ENCODE measurements around the gene SPN. TPM values are rescaled to one million over a fixed set of nuclear protein-coding genes. Genes with fewer than 3 reads are reported as not detected.
A peak's percentile ranks its signal among the peaks of the same experiment; 100 is the strongest.
"Not testable (repeated sequence)": the region's sequence is repeated elsewhere in the genome, so short reads cannot be mapped to it uniquely, and the experiment has no call there.

The SPN gene
- total and polyA plus RNA-seq, 4 donors: 0.88 to 5.2 (median 2.5) TPM; not detected in 1

GRCh38 chr16:29653471-29653870 lies 9.6 kb upstream of the SPN start:
- Histone ChIP-seq H3K9me3 (ENCODE audit: control insufficient read depth, low read length) (no peaks in the 10 kb centered on the region), H3K4me3 (ENCODE audit: low read length in 2 of 2) (no peak overlapping the region), H3K27ac (ENCODE audit: low read depth in 1 of 2, low read length in 2 of 2) (no peak overlapping the region), H3K27me3 (ENCODE audit: control insufficient read depth in 1 of 2, insufficient read depth in 2 of 2, low read length in 1 of 2) (no peaks in the 10 kb centered on the region), H3K36me3 (ENCODE audit: control insufficient read depth in 1 of 2, insufficient read depth in 2 of 2, low read length in 1 of 2) (no peaks in the 10 kb centered on the region), H3K4me1 (ENCODE audit: control insufficient read depth in 1 of 2, insufficient read depth in 2 of 2, low read length in 2 of 2) (no peaks in the 10 kb centered on the region)
- WGBS, 2 donors: 57 to 66% methylated on average over 12 of the region's 12 CpGs
- intact Hi-C loops (cut with DNase I): no loop called here
- DNase-seq (no peak), ATAC-seq (ENCODE audit: low FRiP score) (no peak)

DNA sequence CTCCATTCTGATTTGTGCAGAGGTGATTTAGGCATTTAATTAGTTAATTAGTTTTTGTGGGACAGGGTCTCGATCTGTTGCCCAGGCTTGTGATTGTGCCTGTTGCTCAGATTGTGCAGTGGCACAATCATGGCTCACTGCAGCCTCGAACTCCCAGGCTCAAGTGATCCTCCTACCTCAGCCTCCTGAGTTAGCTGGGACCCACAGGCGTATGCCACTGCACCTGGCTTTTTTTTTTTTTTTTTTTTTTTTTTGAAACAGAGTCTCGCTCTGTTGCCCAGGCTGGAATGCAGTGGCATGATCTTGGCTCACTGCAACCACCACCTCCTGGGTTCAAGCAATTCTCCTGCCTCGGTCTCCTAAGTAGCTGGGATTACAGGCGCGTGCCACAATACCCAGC lies 9.2 kb upstream of the SPN start:
- H3K9me3 ChIP-seq (ENCODE audit: control insufficient read depth, low read length); H3K4me1 ChIP-seq (ENCODE audit: control insufficient read depth in 1 of 2, insufficient read depth in 2 of 2, low read length in 2 of 2); H3K4me3 ChIP-seq (ENCODE audit: low read length in 2 of 2); DNase-seq; H3K27me3 ChIP-seq (ENCODE audit: control insufficient read depth in 1 of 2, insufficient read depth in 2 of 2, low read length in 1 of 2); H3K36me3 ChIP-seq (ENCODE audit: control insufficient read depth in 1 of 2, insufficient read depth in 2 of 2, low read length in 1 of 2); ATAC-seq (ENCODE audit: low FRiP score); H3K27ac ChIP-seq (ENCODE audit: low read depth in 1 of 2, low read length in 2 of 2); intact Hi-C loops (cut with DNase I): not testable (repeated sequence)
- 88 to 89% methylated on average over 7 of the region's 7 CpGs for WGBS, 2 donors

DNA sequence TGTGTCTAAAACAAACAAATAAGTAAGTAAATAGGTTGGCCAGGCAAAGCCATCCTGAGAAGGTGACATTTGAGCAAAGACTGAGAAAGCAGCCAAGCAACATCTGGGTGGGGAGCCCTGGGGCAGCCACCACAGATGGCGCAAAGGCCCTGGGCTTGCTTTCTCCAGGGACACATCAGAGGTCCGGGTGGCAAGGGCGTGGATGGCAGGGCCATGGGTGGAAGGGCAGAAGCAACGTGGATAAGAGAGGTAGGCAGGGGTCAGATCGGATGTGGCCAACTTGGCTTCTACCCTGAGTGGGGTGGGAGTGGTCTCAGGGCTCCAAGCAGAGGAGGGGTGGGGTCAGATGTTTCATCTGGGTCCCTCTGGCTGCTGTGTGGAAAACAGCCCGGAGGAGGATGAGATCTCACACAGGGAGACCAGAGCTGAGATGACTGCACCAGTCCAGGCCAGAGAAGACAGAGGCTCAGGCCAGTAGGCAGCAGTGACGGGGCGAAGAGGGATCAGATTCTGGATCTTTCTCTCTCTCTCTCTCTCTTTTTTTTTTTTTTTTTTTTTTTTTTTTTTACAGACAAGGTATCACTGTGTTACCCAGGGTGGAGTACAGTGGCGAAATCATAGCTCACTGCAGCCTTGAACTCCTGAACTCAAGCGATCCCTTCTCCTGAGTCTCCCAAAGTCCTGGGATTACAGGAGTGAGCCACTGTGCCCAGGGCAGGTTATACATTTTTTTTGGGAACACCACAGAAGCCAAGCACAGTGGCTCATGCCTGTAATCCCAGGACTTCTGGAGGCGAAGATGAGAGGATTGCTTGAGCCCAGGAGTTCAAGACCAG lies 6.1 kb upstream of the SPN start:
- no peak for ATAC-seq (ENCODE audit: low FRiP score)
- DNase-seq: no peak
- Histone ChIP-seq H3K4me1 (ENCODE audit: control insufficient read depth in 1 of 2, insufficient read depth in 2 of 2, low read length in 2 of 2) (no peaks in the 10 kb centered on the region), H3K9me3 (ENCODE audit: control insufficient read depth, low read length) (no peaks in the 10 kb centered on the region), H3K27ac (ENCODE audit: low read depth in 1 of 2, low read length in 2 of 2) (no peak overlapping the region), H3K4me3 (ENCODE audit: low read length in 2 of 2) (no peak overlapping the region), H3K36me3 (ENCODE audit: control insufficient read depth in 1 of 2, insufficient read depth in 2 of 2, low read length in 1 of 2) (no peaks in the 10 kb centered on the region), H3K27me3 (ENCODE audit: control insufficient read depth in 1 of 2, insufficient read depth in 2 of 2, low read length in 1 of 2) (no peaks in the 10 kb centered on the region)
- WGBS, 2 donors: 74 to 77% methylated on average over 11 of the region's 11 CpGs
- intact Hi-C loops (cut with DNase I): no loop called here

- Histone ChIP-seq H3K4me3 (ENCODE audit: low read length in 2 of 2) (no peak overlapping the region), H3K4me1 (ENCODE audit: control insufficient read depth in 1 of 2, insufficient read depth in 2 of 2, low read length in 2 of 2) (no peaks in the 10 kb centered on the region), H3K36me3 (ENCODE audit: control insufficient read depth in 1 of 2, insufficient read depth in 2 of 2, low read length in 1 of 2) (no peaks in the 10 kb centered on the region), H3K27me3 (ENCODE audit: control insufficient read depth in 1 of 2, insufficient read depth in 2 of 2, low read length in 1 of 2) (no peaks in the 10 kb centered on the region), H3K9me3 (ENCODE audit: control insufficient read depth, low read length) (no peaks in the 10 kb centered on the region), H3K27ac (ENCODE audit: low read depth in 1 of 2, low read length in 2 of 2) (no peak overlapping the region)
- intact Hi-C loops (cut with DNase I): no loop called here
- ATAC-seq (ENCODE audit: low FRiP score) (no peak), DNase-seq (no peak)
- WGBS, 2 donors: 77 to 80% methylated on average over 6 of the region's 6 CpGs
These were observed 4.3 kb upstream of the SPN start for GRCh38 chr16:29658705-29659104.

- H3K27me3 ChIP-seq (ENCODE audit: control insufficient read depth in 1 of 2, insufficient read depth in 2 of 2, low read length in 1 of 2): no peaks in the 10 kb centered on the region
- 83 to 85% methylated on average over 17 of the region's 17 CpGs for WGBS, 2 donors
- H3K9me3 ChIP-seq (ENCODE audit: control insufficient read depth, low read length): no peaks in the 10 kb centered on the region
- H3K4me3 ChIP-seq (ENCODE audit: low read length in 2 of 2): no peak overlapping the region
- DNase-seq (no peak), ATAC-seq (ENCODE audit: low FRiP score) (no peak)
- no peaks in the 10 kb centered on the region for H3K36me3 ChIP-seq (ENCODE audit: control insufficient read depth in 1 of 2, insufficient read depth in 2 of 2, low read length in 1 of 2)
- intact Hi-C loops (cut with DNase I): no loop called here
- H3K27ac ChIP-seq (ENCODE audit: low read depth in 1 of 2, low read length in 2 of 2): no peak overlapping the region
- no peaks in the 10 kb centered on the region for H3K4me1 ChIP-seq (ENCODE audit: control insufficient read depth in 1 of 2, insufficient read depth in 2 of 2, low read length in 2 of 2)
These were observed 883 bp upstream of the SPN start for GRCh38 chr16:29662000-29662728.

GRCh38 chr16:29662729-29663015 lies 375 bp upstream of the SPN start:
- no peaks in the 10 kb centered on the region for H3K4me1 ChIP-seq (ENCODE audit: control insufficient read depth in 1 of 2, insufficient read depth in 2 of 2, low read length in 2 of 2)
- no peaks in the 10 kb centered on the region for H3K36me3 ChIP-seq (ENCODE audit: control insufficient read depth in 1 of 2, insufficient read depth in 2 of 2, low read length in 1 of 2)
- no peaks in the 10 kb centered on the region for H3K9me3 ChIP-seq (ENCODE audit: control insufficient read depth, low read length)
- WGBS, 2 donors: 71 to 73% methylated on average over 4 of the region's 4 CpGs
- no peak overlapping the region for H3K27ac ChIP-seq (ENCODE audit: low read depth in 1 of 2, low read length in 2 of 2)
- no peak for ATAC-seq (ENCODE audit: low FRiP score)
- no peak overlapping the region for H3K4me3 ChIP-seq (ENCODE audit: low read length in 2 of 2)
- no peak for DNase-seq
- H3K27me3 ChIP-seq (ENCODE audit: control insufficient read depth in 1 of 2, insufficient read depth in 2 of 2, low read length in 1 of 2): no peaks in the 10 kb centered on the region
- intact Hi-C loops (cut with DNase I): no loop called here

- WGBS, 2 donors: 93 to 95% methylated on average over 3 of the region's 3 CpGs
- Histone ChIP-seq H3K27me3 (ENCODE audit: control insufficient read depth in 1 of 2, insufficient read depth in 2 of 2, low read length in 1 of 2) (no peaks in the 10 kb centered on the region), H3K27ac (ENCODE audit: low read depth in 1 of 2, low read length in 2 of 2) (no peak overlapping the region), H3K4me1 (ENCODE audit: control insufficient read depth in 1 of 2, insufficient read depth in 2 of 2, low read length in 2 of 2) (no peaks in the 10 kb centered on the region), H3K9me3 (ENCODE audit: control insufficient read depth, low read length) (no peaks in the 10 kb centered on the region), H3K4me3 (ENCODE audit: low read length in 2 of 2) (no peak overlapping the region), H3K36me3 (ENCODE audit: control insufficient read depth in 1 of 2, insufficient read depth in 2 of 2, low read length in 1 of 2) (no peaks in the 10 kb centered on the region)
- DNase-seq (no peak), ATAC-seq (ENCODE audit: low FRiP score) (no peak)
- intact Hi-C loops (cut with DNase I): no loop called here
These were observed 702 bp downstream of the SPN start for GRCh38 chr16:29663807-29664090.

- ATAC-seq (ENCODE audit: low FRiP score) (peak; percentile 15), DNase-seq (peak in 1 of 2 donors; percentile 70)
- intact Hi-C loops (cut with DNase I): no loop called here
- Histone ChIP-seq H3K27ac (ENCODE audit: low read depth in 1 of 2, low read length in 2 of 2) (no peak overlapping the region), H3K4me3 (ENCODE audit: low read length in 2 of 2) (no peak overlapping the region), H3K4me1 (ENCODE audit: control insufficient read depth in 1 of 2, insufficient read depth in 2 of 2, low read length in 2 of 2) (no peaks in the 10 kb centered on the region), H3K36me3 (ENCODE audit: control insufficient read depth in 1 of 2, insufficient read depth in 2 of 2, low read length in 1 of 2) (no peaks in the 10 kb centered on the region), H3K27me3 (ENCODE audit: control insufficient read depth in 1 of 2, insufficient read depth in 2 of 2, low read length in 1 of 2) (no peaks in the 10 kb centered on the region), H3K9me3 (ENCODE audit: control insufficient read depth, low read length) (no peaks in the 10 kb centered on the region)
- WGBS, 2 donors: 89 to 92% methylated on average over 35 of the region's 35 CpGs
These were observed 1.3 kb downstream of the SPN start for GRCh38 chr16:29664091-29664921.
